HCT116 (cell line): ENCODE measurements around the gene PLA1A. TPM values are rescaled to one million over a fixed set of nuclear protein-coding genes. Genes with fewer than 3 reads are reported as not detected.
A peak's percentile ranks its signal among the peaks of the same experiment; 100 is the strongest.

Source experiments
- ATAC-seq: fragments of 200-7000 bp; cut with Tn5 transposase; 2 replicates; pipeline ENCODE4 v1.9.1; 2020; ENCODE audit warnings: mild to moderate bottlenecking, moderate library complexity
- BruUV-seq: library from RNA; stranded (reverse); fragments of 400-500 nt; replicated peaks from 2 replicates; lab custom pipeline; 2021; lab: Mats Ljungman, UMichigan
- CTCF ChIA-PET: fragments of 300-600 bp; sonication (Branson Sonifier 250); formaldehyde crosslinking; loops from one replicate; lab custom pipeline; 2021; ENCODE audit warnings: antibody characterized with exemption; lab: Charles Lee
- POLR2A ChIA-PET: fragments of 300-600, 350-600 bp; sonication (Branson Sonifier 250); formaldehyde crosslinking; loops from one replicate; lab custom pipeline; 2021; ENCODE audit warnings: antibody characterized with exemption; lab: Charles Lee
- RAD21 ChIA-PET, 2 experiments: fragments of 300-600 bp; sonication (Branson Sonifier 250); formaldehyde crosslinking; loops; one replicate each; lab custom pipeline; 2023; ENCODE audit warnings: low total read pairs in 2 of 2; ENCODE audit not compliant: uncharacterized antibody in 2 of 2, unreplicated experiment in 2 of 2, low non-redundant PET in 1 of 2; lab: Charles Lee
- DNase-seq: peaks from one replicate; pipeline ENCODE4 v3.0.0-alpha.2; 2010; ENCODE audit warnings: low read depth, low spot score
- H2AFZ ChIP-seq: fragments of 200-600 bp; shearing (Covaris generic), sonication (generic); 2 replicates; pipeline ENCODE4 v1.6.1; 2017; ENCODE audit warnings: low read depth, mixed run types, mixed read lengths, antibody characterized with exemption, low read length; ENCODE audit not compliant: poor library complexity, severe bottlenecking
- H3K27ac ChIP-seq: 2 replicates; pipeline ENCODE4 v1.5.1; 2012; ENCODE audit warnings: low read depth, low read length
- H3K27me3 ChIP-seq: fragments of 200-600 bp; sonication (generic); 2 replicates; pipeline ENCODE4 v1.6.1; 2016; ENCODE audit warnings: mixed run types, low read length, mixed read lengths; ENCODE audit not compliant: insufficient read depth
- H3K36me3 ChIP-seq, 2 experiments: fragments of 200-500 bp in 1 of 2; fragments of 200-600 bp in 1 of 2; sonication (Bioruptor generic) in 1 of 2; sonication (generic) in 1 of 2; 2 replicates each; pipeline versions ENCODE4 v1.5.1 to v1.6.1; 2014 to 2016; ENCODE audit warnings: low read length in 2 of 2, inconsistent platforms in 1 of 2, mixed read lengths in 1 of 2, mixed run types in 1 of 2; ENCODE audit not compliant: insufficient read depth in 2 of 2, control insufficient read depth in 1 of 2
- H3K4me1 ChIP-seq, 2 experiments: fragments of 200-600 bp in 1 of 2; sonication (generic) in 1 of 2; 2 replicates each; pipeline versions ENCODE4 v1.5.1 to v1.6.1; 2012 to 2017; ENCODE audit warnings: low read length in 2 of 2, inconsistent platforms in 1 of 2, mild to moderate bottlenecking in 1 of 2, mixed read lengths in 1 of 2, mixed run types in 1 of 2, moderate library complexity in 1 of 2; ENCODE audit not compliant: insufficient read depth in 2 of 2, control insufficient read depth in 1 of 2
- H3K4me2 ChIP-seq: fragments of 200-600 bp; sonication (generic); 2 replicates; pipeline ENCODE4 v1.6.1; 2017; ENCODE audit warnings: mixed run types, low read length, mixed read lengths
- H3K4me3 ChIP-seq, 2 experiments: fragments of 200-600 bp in 1 of 2; sonication (generic) in 1 of 2; replicated peaks in 1 of 2; 2 replicates each; pipeline ENCODE4 v1.5.1; 2011 to 2016; ENCODE audit warnings: low read length in 2 of 2, control low read depth in 1 of 2, low read depth in 1 of 2, mild to moderate bottlenecking in 1 of 2, mixed read lengths in 1 of 2, mixed run types in 1 of 2
- H3K79me2 ChIP-seq: fragments of 200-600 bp; sonication (generic); 2 replicates; pipeline ENCODE4 v1.6.1; 2017; ENCODE audit warnings: mild to moderate bottlenecking, mixed run types, low read length, moderate library complexity, mixed read lengths; ENCODE audit not compliant: insufficient read depth
- H3K9ac ChIP-seq: fragments of 200-600 bp; sonication (generic); 2 replicates; pipeline ENCODE4 v1.6.1; 2016; ENCODE audit warnings: low read length, mixed read lengths
- H3K9me2 ChIP-seq: fragments of 200-600 bp; sonication (generic), shearing (Covaris generic); 2 replicates; pipeline ENCODE4 v1.6.1; 2017; ENCODE audit warnings: mixed run types, mild to moderate bottlenecking, moderate library complexity; ENCODE audit not compliant: insufficient read depth
- H3K9me3 ChIP-seq, 2 experiments: fragments of 200-500 bp in 1 of 2; fragments of 200-600 bp in 1 of 2; sonication (Bioruptor generic) in 1 of 2; sonication (generic) in 1 of 2; 2 replicates each; pipeline ENCODE4 v1.6.1; 2014 to 2017; ENCODE audit warnings: low read length in 2 of 2, mixed read lengths in 2 of 2, inconsistent platforms in 1 of 2, low read depth in 1 of 2, mild to moderate bottlenecking in 1 of 2, mixed run types in 1 of 2, moderate library complexity in 1 of 2; ENCODE audit not compliant: control insufficient read depth in 1 of 2, insufficient read depth in 1 of 2
- H4K20me1 ChIP-seq: fragments of 200-600 bp; sonication (generic), shearing (Covaris generic); 2 replicates; pipeline ENCODE4 v1.6.1; 2017; ENCODE audit warnings: mixed run types, mild to moderate bottlenecking, moderate library complexity; ENCODE audit not compliant: insufficient read depth
- CTCF ChIP-seq, 3 experiments: fragments of 200-600 bp in 1 of 3; sonication (generic) in 1 of 3; IDR thresholded peaks in 2 of 3; conservative IDR thresholded peaks in 1 of 3; 2 replicates each; pipeline ENCODE4 v1.5.1; 2012 to 2017; ENCODE audit warnings: low read depth in 2 of 3, low read length in 2 of 3, antibody characterized with exemption in 1 of 3, borderline replicate concordance in 1 of 3, control low read depth in 1 of 3, mild to moderate bottlenecking in 1 of 3, mixed read lengths in 1 of 3, mixed run types in 1 of 3, moderate library complexity in 1 of 3; ENCODE audit not compliant: insufficient read depth in 1 of 3
- EGR1 ChIP-seq: IDR thresholded peaks from 2 replicates; pipeline ENCODE4 v1.6.1; 2012; ENCODE audit warnings: low read depth
- EZH2phosphoT487 ChIP-seq: fragments of 200-600 bp; IDR thresholded peaks from 2 replicates; pipeline ENCODE4 v1.6.1; 2018; ENCODE audit warnings: antibody characterized with exemption, borderline replicate concordance
- SIN3A ChIP-seq: IDR thresholded peaks from 2 replicates; pipeline ENCODE4 v1.6.1; 2012; ENCODE audit warnings: low read depth
- TCF7L2 ChIP-seq: IDR thresholded peaks from 2 replicates; pipeline ENCODE4 v1.7.0; 2011; ENCODE audit warnings: borderline replicate concordance, inconsistent platforms; ENCODE audit not compliant: insufficient read depth, insufficient read length; ENCODE audit errors: extremely low read depth
- ZNF274 ChIP-seq: fragments of 200-500 bp; sonication (Bioruptor generic); IDR thresholded peaks from 2 replicates; pipeline ENCODE4 v1.6.1; 2014; ENCODE audit warnings: mild to moderate bottlenecking, low read depth, low read length, inconsistent platforms
- intact Hi-C: fragments of 100-400 bp; cut with micrococcal nuclease; formaldehyde crosslinking; loops from 2 replicates; pipeline ENCODE4 v1.10.0; 2022
- total RNA-seq: library from RNA; stranded (reverse); gene quantifications from one replicate; pipeline ENCODE4 v1.2.1, GENCODE V29; 2021; ENCODE audit not compliant: unreplicated experiment

PLA1A gene
- total RNA-seq, 1 experiment from 2014 or later = not detected

- Histone ChIP-seq H4K20me1 (no peaks in the 10 kb centered on the region), H3K4me3 (no peak overlapping the region), H2AFZ (no peak overlapping the region), H3K36me3 (no peaks in the 10 kb centered on the region), H3K9ac (no peak overlapping the region), H3K79me2 (no peaks in the 10 kb centered on the region), H3K27me3 (no peaks in the 10 kb centered on the region), H3K27ac (no peak overlapping the region), H3K4me1 (0 out of 4 replicates have a peak, but pooled peaks cover 0 to 4% of the 10 kb centered on the region in 2 experiments), H3K9me3 (no peaks in the 10 kb centered on the region), H3K4me2 (no peak overlapping the region), H3K9me2 (no peaks in the 10 kb centered on the region)
- DNase-seq (no peak), ATAC-seq (no peak)
- BruUV-seq = no TSS peak
- no peak for TF ChIP-seq EZH2phosphoT487
- peak; percentile 46 for TF ChIP-seq TCF7L2
- TF ChIP-seq CTCF (IDR thresholded peaks at IDR 0.05 in 2 of 3, conservative IDR thresholded peaks at IDR 0.05 in 1 of 3; ENCODE audit: borderline replicate concordance in 1 of 3, insufficient read depth in 1 of 3, low read depth in 2 of 3, low read length in 2 of 3) = no peak; a peak in 1 of 6 replicates
- no peak for TF ChIP-seq SIN3A
- intact Hi-C loops = no loop called here
- ChIA-PET CTCF (interaction anchor here (1.6 kb wide), 1 partner anchor 13 kb away, joined by 4 read pairs; no protein-coding TSS in a partner anchor), RAD21 (no interaction called here), POLR2A (no interaction called here)
These were observed 65.1 kb downstream of the PLA1A start for GRCh38 chr3:119662604-119663373.

- intact Hi-C loops = no loop called here
These were observed 66.2 kb downstream of the PLA1A start for GRCh38 chr3:119663885-119664284.

More at GRCh38 chr3:119663885-119664284, 66.2 kb downstream of the PLA1A start:
- H3K4me1 ChIP-seq = 0 out of 4 replicates have a peak, but pooled peaks cover 0 to 4% of the 10 kb centered on the region in 2 experiments
- H3K9me2 ChIP-seq = no peaks in the 10 kb centered on the region
- no peaks in the 10 kb centered on the region for H3K79me2 ChIP-seq
- TF ChIP-seq ZNF274 (no peak), EGR1 (no peak)
- ATAC-seq = no peak
- no peak overlapping the region for H3K9ac ChIP-seq
- H3K4me3 ChIP-seq = no peak overlapping the region
- ChIA-PET RAD21 (interaction anchor here in 1 of 2 experiments (0.6 kb wide), 1 partner anchor 79 kb away, joined by 3 read pairs; no protein-coding TSS in a partner anchor), POLR2A (no interaction called here), CTCF (no interaction called here)
- H4K20me1 ChIP-seq = no peaks in the 10 kb centered on the region
- no peaks in the 10 kb centered on the region for H3K27me3 ChIP-seq
- no peak for DNase-seq
- no TSS peak for BruUV-seq
- no peak overlapping the region for H2AFZ ChIP-seq
- H3K36me3 ChIP-seq = no peaks in the 10 kb centered on the region
- H3K9me3 ChIP-seq = no peaks in the 10 kb centered on the region
- no peak overlapping the region for H3K4me2 ChIP-seq
- H3K27ac ChIP-seq = no peak overlapping the region
